GM23338 (cell line): Measurements from ENCODE around the gene MAPT.

Source experiments
- CREB1 ChIP-seq: fragments of 250-450 bp; sonication (Bioruptor Pico); IDR thresholded peaks from 2 replicates; pipeline ENCODE4 v1.5.0; 2020; ENCODE audit warnings: low read depth, mild to moderate bottlenecking, moderate library complexity
- CTCF ChIP-seq, 2 experiments: fragments of 200-600 bp in 1 of 2; sonication (generic) in 1 of 2; conservative IDR thresholded peaks; 2 replicates each; pipeline versions ENCODE4 v1.5.1 to v1.6.1; 2016 to 2017; ENCODE audit warnings: antibody characterized with exemption in 2 of 2, low read depth in 2 of 2, mild to moderate bottlenecking in 2 of 2, moderate library complexity in 1 of 2
- EZH2 ChIP-seq: fragments of 200-600 bp; sonication (generic); IDR thresholded peaks from one replicate; pipeline ENCODE4 v1.8.0; 2017; ENCODE audit warnings: antibody characterized with exemption, mild to moderate bottlenecking, low read depth; ENCODE audit not compliant: unreplicated experiment
- EZH2phosphoT487 ChIP-seq: fragments of 200-600 bp; sonication (generic); IDR thresholded peaks from one replicate; pipeline ENCODE4 v1.8.1; 2018; ENCODE audit warnings: antibody characterized with exemption; ENCODE audit not compliant: unreplicated experiment
- JUNB ChIP-seq: IDR thresholded peaks from one replicate; pipeline ENCODE4 v1.6.1; 2016; ENCODE audit warnings: antibody characterized with exemption; ENCODE audit not compliant: unreplicated experiment
- NANOG ChIP-seq: IDR thresholded peaks from 2 replicates; pipeline ENCODE4 v1.6.1; 2016; ENCODE audit warnings: antibody characterized with exemption, borderline replicate concordance
- POLR2AphosphoS5 ChIP-seq: IDR thresholded peaks from 2 replicates; pipeline ENCODE4 v1.6.1; 2016; ENCODE audit warnings: antibody characterized with exemption, low read depth
- REST ChIP-seq: IDR thresholded peaks from one replicate; pipeline ENCODE4 v1.6.1; 2018; ENCODE audit warnings: antibody characterized with exemption; ENCODE audit not compliant: unreplicated experiment
- ZNF331 ChIP-seq: fragments of 250-450 bp; sonication (Bioruptor Pico); IDR thresholded peaks from 2 replicates; pipeline ENCODE4 v1.5.0; 2020; ENCODE audit warnings: low read depth, mild to moderate bottlenecking, moderate library complexity

DNA sequence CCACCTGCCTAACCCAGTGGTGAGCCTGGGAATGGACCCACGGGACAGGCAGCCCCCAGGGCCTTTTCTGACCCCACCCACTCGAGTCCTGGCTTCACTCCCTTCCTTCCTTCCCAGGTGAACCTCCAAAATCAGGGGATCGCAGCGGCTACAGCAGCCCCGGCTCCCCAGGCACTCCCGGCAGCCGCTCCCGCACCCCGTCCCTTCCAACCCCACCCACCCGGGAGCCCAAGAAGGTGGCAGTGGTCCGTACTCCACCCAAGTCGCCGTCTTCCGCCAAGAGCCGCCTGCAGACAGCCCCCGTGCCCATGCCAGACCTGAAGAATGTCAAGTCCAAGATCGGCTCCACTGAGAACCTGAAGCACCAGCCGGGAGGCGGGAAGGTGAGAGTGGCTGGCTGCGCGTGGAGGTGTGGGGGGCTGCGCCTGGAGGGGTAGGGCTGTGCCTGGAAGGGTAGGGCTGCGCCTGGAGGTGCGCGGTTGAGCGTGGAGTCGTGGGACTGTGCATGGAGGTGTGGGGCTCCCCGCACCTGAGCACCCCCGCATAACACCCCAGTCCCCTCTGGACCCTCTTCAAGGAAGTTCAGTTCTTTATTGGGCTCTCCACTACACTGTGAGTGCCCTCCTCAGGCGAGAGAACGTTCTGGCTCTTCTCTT, 102.1 kb downstream of the MAPT start:
- TF ChIP-seq CTCF (conservative IDR thresholded peaks at IDR 0.05; ENCODE audit: low read depth in 2 of 2) = 0 out of 4 replicates have a peak, but pooled peaks of 1 of the 2 experiments have one; percentile 11
- no peak for TF ChIP-seq EZH2
- TF ChIP-seq NANOG = no peak
- no peak for TF ChIP-seq POLR2AphosphoS5
- TF ChIP-seq REST = no peak
- TF ChIP-seq CREB1 (CRISPR knock-in tag) = no peak
- TF ChIP-seq EZH2phosphoT487 = no peak
- TF ChIP-seq ZNF331 (CRISPR knock-in tag) = no peak
- no peak for TF ChIP-seq JUNB
